DND-41 (cell line): ENCODE results near the gene SLITRK2.

Experiments used
- ATAC-seq: fragments of 200-7000 bp; cut with Tn5 transposase; 3 replicates; pipeline ENCODE4 v1.9.1; 2021; ENCODE audit warnings: low read depth; ENCODE audit not compliant: insufficient read depth
- DNase-seq: peaks from one replicate; pipeline ENCODE4 v3.0.0-alpha.2; 2020
- H2AFZ ChIP-seq: 2 replicates; pipeline ENCODE4 v1.6.0; 2012; ENCODE audit warnings: low read depth, low read length
- H3K27ac ChIP-seq: 2 replicates; pipeline ENCODE4 v1.5.1; 2012; ENCODE audit warnings: low read length, inconsistent platforms
- H3K27me3 ChIP-seq: fragments of 200-600 bp; sonication (generic); 2 replicates; pipeline ENCODE4 v1.6.0; 2012; ENCODE audit warnings: low read length, mild to moderate bottlenecking, inconsistent platforms; ENCODE audit not compliant: insufficient read depth, poor library complexity
- H3K36me3 ChIP-seq: 2 replicates; pipeline ENCODE4 v1.5.1; 2012; ENCODE audit warnings: low read length, inconsistent platforms; ENCODE audit not compliant: insufficient read depth
- H3K4me1 ChIP-seq: 2 replicates; pipeline ENCODE4 v1.5.1; 2012; ENCODE audit warnings: mild to moderate bottlenecking, low read length; ENCODE audit not compliant: insufficient read depth
- H3K4me2 ChIP-seq: 2 replicates; pipeline ENCODE4 v1.6.0; 2012; ENCODE audit warnings: mild to moderate bottlenecking, moderate library complexity, low read length, inconsistent platforms; ENCODE audit not compliant: insufficient read depth
- H3K4me3 ChIP-seq, 2 experiments: fragments of 200-600 bp in 1 of 2; shearing (Covaris generic) in 1 of 2; 2 replicates each; pipeline ENCODE4 v1.5.1; 2012 to 2016; ENCODE audit warnings: inconsistent platforms in 2 of 2, low read length in 2 of 2, mild to moderate bottlenecking in 2 of 2, low read depth in 1 of 2, moderate library complexity in 1 of 2
- H3K79me2 ChIP-seq: 2 replicates; pipeline ENCODE4 v1.6.0; 2012; ENCODE audit warnings: low read length, inconsistent platforms; ENCODE audit not compliant: insufficient read depth
- H3K9ac ChIP-seq: 2 replicates; pipeline ENCODE4 v1.6.0; 2012; ENCODE audit warnings: low read depth, mild to moderate bottlenecking, inconsistent platforms, low read length, moderate library complexity
- H3K9me3 ChIP-seq: 2 replicates; pipeline ENCODE4 v1.5.1; 2012; ENCODE audit warnings: low read length, moderate library complexity, mild to moderate bottlenecking, inconsistent platforms; ENCODE audit not compliant: insufficient read depth, severe bottlenecking
- H4K20me1 ChIP-seq: 2 replicates; pipeline ENCODE4 v1.6.0; 2012; ENCODE audit warnings: low read length; ENCODE audit not compliant: insufficient read depth
- EZH2 ChIP-seq: IDR thresholded peaks from 3 replicates; pipeline ENCODE4 v1.6.1; 2012; ENCODE audit warnings: borderline replicate concordance, low read depth, mild to moderate bottlenecking, moderate library complexity, low read length, inconsistent platforms; ENCODE audit not compliant: severe bottlenecking
- TF ChIP-seq, protein P1 (sequence below): IDR thresholded peaks from 2 replicates; pipeline ENCODE4 v1.5.1; 2012; ENCODE audit warnings: borderline replicate concordance, low read length, moderate library complexity, mild to moderate bottlenecking; ENCODE audit not compliant: poor library complexity, severe bottlenecking; ENCODE audit errors: extremely low read depth

SLITRK2 gene

GRCh38 chrX:145832796-145833195, 15.2 kb downstream of the SLITRK2 start:
- Histone ChIP-seq H2AFZ (no peak overlapping the region), H3K27me3 (no peaks in the 10 kb centered on the region), H3K9ac (no peak overlapping the region), H4K20me1 (no peaks in the 10 kb centered on the region), H3K36me3 (no peaks in the 10 kb centered on the region), H3K4me2 (no peak overlapping the region), H3K79me2 (no peaks in the 10 kb centered on the region), H3K4me3 (no peak overlapping the region), H3K9me3 (no peaks in the 10 kb centered on the region), H3K27ac (no peak overlapping the region), H3K4me1 (no peaks in the 10 kb centered on the region)
- ATAC-seq, result no peak
- no peak for TF ChIP-seq EZH2
- TF ChIP-seq, protein P1, sequence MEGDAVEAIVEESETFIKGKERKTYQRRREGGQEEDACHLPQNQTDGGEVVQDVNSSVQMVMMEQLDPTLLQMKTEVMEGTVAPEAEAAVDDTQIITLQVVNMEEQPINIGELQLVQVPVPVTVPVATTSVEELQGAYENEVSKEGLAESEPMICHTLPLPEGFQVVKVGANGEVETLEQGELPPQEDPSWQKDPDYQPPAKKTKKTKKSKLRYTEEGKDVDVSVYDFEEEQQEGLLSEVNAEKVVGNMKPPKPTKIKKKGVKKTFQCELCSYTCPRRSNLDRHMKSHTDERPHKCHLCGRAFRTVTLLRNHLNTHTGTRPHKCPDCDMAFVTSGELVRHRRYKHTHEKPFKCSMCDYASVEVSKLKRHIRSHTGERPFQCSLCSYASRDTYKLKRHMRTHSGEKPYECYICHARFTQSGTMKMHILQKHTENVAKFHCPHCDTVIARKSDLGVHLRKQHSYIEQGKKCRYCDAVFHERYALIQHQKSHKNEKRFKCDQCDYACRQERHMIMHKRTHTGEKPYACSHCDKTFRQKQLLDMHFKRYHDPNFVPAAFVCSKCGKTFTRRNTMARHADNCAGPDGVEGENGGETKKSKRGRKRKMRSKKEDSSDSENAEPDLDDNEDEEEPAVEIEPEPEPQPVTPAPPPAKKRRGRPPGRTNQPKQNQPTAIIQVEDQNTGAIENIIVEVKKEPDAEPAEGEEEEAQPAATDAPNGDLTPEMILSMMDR, result no peak
- DNase-seq, result no peak

GRCh38 chrX:145840531-145840930, 22.9 kb downstream of the SLITRK2 start:
- Histone ChIP-seq H3K79me2 (no peaks in the 10 kb centered on the region), H3K27ac (no peak overlapping the region), H3K9me3 (no peaks in the 10 kb centered on the region), H3K27me3 (no peaks in the 10 kb centered on the region), H3K4me1 (no peaks in the 10 kb centered on the region), H4K20me1 (no peaks in the 10 kb centered on the region), H3K4me3 (no peak overlapping the region), H3K4me2 (no peak overlapping the region), H3K9ac (no peak overlapping the region), H3K36me3 (no peaks in the 10 kb centered on the region), H2AFZ (no peak overlapping the region)
- DNase-seq (no peak), ATAC-seq (no peak)
- TF ChIP-seq, protein P1, result no peak
- TF ChIP-seq EZH2, result no peak

DNA sequence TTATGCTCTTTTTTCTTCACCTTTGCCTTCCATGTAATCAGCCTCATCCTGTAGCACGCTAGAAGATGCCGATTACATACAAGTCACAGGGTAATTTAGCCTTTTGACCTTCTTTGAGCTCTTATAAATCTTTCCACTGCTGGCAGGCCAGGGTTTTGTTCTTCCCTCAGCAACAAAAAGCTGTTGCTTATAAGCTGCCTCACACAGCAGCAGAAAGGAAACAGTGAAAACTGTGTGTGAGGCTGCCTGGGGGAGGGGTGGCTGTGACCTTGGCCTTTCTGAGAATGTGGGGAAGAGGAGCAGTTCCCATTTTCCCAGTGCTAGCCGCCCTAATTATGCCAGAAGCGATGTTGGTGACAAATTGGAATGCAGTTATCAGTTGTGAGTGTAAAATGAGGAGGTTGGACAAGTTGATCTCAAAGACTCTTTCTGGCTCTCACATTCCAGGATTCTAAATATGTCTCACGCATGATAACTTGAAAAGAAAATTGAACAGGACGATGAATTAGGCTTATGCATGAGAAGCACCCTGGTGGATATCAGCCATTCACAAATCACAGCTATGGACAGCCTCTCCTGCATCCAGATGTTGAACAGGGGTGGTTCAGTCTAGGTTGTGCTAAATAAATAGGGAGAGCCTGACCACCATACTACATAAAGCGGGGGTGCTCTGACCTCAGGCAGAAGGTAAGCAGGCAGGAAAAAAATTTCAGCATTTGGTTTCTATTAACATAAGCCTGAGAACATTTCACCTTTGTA, 25.7 kb downstream of the SLITRK2 start:
- no peaks in the 10 kb centered on the region for H3K4me1 ChIP-seq
- TF ChIP-seq, protein P1, result no peak
- TF ChIP-seq EZH2, result no peak
- no peaks in the 10 kb centered on the region for H3K36me3 ChIP-seq
- H3K9me3 ChIP-seq, result no peaks in the 10 kb centered on the region
- H3K4me2 ChIP-seq, result no peak overlapping the region
- no peaks in the 10 kb centered on the region for H3K27me3 ChIP-seq
- H3K4me3 ChIP-seq, result no peak overlapping the region
- no peaks in the 10 kb centered on the region for H4K20me1 ChIP-seq
- DNase-seq (no peak), ATAC-seq (no peak)
- no peak overlapping the region for H3K27ac ChIP-seq
- H3K9ac ChIP-seq, result no peak overlapping the region
- no peaks in the 10 kb centered on the region for H3K79me2 ChIP-seq
- no peak overlapping the region for H2AFZ ChIP-seq

GRCh38 chrX:145844886-145845285, 27.3 kb downstream of the SLITRK2 start:
- no peaks in the 10 kb centered on the region for H3K79me2 ChIP-seq
- no peak for TF ChIP-seq EZH2
- TF ChIP-seq, protein P1, result no peak

More at GRCh38 chrX:145844886-145845285, 27.3 kb downstream of the SLITRK2 start:
- no peaks in the 10 kb centered on the region for H3K27me3 ChIP-seq
- no peak overlapping the region for H3K9ac ChIP-seq
- no peaks in the 10 kb centered on the region for H3K4me1 ChIP-seq
- no peak overlapping the region for H2AFZ ChIP-seq
- DNase-seq, result no peak
- no peaks in the 10 kb centered on the region for H3K36me3 ChIP-seq
- no peaks in the 10 kb centered on the region for H4K20me1 ChIP-seq
- no peak overlapping the region for H3K27ac ChIP-seq
- H3K4me3 ChIP-seq, result no peak overlapping the region
- no peak for ATAC-seq
- H3K4me2 ChIP-seq, result no peak overlapping the region
- H3K9me3 ChIP-seq, result no peaks in the 10 kb centered on the region
